ENCODE measurements around the gene TEX50.
"Not testable (repeated sequence)": the region's sequence is repeated elsewhere in the genome, so short reads cannot be mapped to it uniquely, and the experiment has no call there.

TEX50 gene, protein sequence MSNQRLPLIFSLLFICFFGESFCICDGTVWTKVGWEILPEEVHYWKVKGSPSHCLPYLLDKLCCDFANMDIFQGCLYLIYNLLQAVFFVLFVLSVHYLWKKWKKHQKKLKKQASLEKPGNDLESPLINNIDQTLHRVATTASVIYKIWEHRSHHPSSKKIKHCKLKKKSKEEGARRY

DNA sequence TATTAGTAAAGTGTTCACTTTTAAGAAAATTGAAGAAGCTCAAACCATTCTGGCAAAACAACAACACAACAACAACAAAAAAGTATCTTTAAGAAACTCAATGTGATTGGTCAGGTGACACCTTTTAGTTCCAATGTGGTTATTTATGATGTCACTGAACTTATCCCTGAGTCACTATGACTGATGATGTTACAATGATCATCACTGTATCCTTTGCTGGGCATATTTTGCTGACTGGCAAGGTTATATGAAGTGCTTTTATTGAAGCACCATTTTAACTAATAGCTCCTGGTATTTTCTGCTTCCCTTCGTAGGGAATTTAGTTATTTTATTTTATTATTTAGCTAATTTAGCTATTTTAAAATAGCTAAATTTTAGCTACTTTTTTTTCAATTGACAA lies at the start of gene TEX50:
Gene TEX50, plus strand, starts transcription at position 223 of the 400 bp plus-strand sequence. CDS start 184 bp downstream, outside the sequence.
- no peak for DNase-seq

DNA sequence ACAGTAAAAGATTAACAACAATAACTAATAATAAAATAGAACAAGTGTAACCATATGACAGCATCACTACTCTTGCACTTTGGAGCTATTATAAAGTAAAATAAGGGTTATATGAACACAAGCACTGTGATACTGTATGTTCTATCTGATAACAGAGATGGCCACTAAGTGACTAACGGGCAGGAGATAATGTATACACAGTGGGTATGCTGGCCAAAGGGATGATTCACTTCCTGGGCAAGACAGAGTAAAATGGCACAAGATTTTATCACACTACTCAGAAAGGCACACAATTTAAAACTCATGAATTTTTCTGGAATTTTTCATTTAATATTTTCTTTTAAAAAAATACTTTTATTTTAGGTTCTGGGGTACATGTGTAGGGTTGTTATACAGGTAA lies 44.6 kb upstream of the TEX50 start:
- DNase-seq, result no peak

DNA sequence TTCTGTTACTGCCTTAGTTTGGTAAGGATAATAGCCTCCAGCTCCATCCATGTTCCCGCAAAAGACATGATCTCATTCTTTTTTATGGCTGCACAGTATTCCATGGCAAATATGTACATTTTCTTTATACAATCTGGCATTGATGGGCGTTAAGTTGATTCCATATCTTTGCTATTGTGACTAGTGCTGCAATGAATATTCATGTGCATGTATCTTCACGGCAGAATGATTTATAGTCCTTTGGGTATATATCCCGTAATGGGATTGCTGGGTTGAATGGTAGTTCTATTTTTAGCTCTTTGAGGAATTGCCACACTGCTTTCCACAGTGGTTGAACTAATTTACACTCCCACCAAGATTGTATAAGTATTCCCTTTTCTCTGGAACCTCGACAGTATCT lies 44.0 kb upstream of the TEX50 start:
- DNase-seq, result not testable (repeated sequence)

DNA sequence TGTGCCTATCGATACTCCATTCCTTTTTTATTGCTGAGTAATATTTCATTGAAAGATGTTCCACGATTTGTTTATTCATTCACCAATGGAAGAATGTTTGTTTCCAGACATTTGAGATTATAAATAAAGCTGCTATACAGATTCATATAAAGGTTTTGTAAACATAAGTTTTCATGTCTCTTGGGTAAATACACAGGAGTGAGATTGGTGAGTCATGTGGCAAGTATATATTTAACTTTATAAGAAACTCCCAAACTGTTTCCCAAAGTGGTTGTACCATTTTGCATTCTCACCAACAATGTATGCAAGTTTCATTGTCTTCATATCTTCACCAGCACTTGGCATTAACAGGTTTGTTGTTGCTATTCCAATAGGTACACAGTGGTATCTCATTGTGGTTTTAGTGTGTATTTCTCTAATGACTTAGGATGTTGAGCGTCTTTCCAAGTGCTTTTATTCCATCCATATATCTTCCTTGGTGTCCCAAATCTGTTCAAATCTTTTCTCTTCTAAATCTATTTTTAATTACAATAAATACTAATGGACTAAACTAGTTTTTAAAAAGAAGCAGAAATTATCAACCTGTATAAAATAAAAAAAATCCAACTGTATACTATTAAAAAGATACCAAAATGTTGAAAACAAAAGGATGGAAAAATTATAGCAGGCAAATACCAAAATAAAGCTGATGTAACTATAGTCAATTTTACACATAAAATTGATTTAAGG lies 38.9 kb upstream of the TEX50 start:
- no peak for DNase-seq

DNA sequence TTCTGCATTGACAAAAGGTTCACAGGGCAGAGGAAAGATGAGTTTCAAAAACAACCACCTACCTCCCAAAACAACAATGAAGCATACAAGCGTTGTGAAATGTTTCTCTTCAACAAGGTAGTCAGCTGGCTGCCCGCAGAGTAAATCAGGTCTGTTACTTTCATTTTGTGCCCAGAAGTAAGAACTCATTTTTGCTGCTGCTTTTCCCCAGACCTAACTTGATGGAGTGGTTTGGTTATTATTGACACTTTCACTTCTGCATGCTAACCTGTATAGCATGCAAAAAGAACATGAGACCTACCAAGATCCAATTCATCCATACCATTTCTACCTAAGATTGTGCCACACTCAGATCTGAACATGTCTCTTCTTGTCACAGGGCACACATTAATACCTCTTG lies 33.5 kb upstream of the TEX50 start:
- no peak for DNase-seq

DNA sequence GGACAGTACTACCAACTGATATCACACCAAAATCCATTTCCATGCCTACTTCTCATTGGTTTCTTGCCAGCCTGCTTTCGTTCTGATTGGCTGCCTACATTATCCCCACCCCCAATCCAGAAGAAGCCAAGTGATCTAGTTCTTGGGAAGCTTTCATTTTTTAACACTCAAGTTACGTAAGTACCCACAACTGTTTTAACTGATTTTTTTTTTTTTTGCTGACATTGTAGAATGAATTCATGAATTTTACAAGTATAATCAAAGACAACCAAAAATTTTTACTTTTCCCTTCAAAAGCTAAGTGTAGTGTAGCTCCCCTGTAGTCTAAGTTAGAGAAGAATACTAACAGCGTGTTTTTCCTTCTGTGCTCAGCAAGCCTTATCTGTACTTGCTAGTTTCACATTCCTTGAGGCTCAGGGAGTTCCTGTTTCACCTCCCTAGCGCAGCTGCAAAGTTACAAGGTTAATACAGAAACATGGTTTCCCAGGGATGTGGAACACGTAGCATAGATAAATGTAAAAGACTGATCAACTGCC lies 32.0 kb upstream of the TEX50 start, which contains the start of gene SLC9C2:
Gene SLC9C2, minus strand, starts transcription at position 17 of the 536 bp plus-strand sequence. CDS start 1,296 bp downstream, outside the sequence.
- DNase-seq, result no peak

DNA sequence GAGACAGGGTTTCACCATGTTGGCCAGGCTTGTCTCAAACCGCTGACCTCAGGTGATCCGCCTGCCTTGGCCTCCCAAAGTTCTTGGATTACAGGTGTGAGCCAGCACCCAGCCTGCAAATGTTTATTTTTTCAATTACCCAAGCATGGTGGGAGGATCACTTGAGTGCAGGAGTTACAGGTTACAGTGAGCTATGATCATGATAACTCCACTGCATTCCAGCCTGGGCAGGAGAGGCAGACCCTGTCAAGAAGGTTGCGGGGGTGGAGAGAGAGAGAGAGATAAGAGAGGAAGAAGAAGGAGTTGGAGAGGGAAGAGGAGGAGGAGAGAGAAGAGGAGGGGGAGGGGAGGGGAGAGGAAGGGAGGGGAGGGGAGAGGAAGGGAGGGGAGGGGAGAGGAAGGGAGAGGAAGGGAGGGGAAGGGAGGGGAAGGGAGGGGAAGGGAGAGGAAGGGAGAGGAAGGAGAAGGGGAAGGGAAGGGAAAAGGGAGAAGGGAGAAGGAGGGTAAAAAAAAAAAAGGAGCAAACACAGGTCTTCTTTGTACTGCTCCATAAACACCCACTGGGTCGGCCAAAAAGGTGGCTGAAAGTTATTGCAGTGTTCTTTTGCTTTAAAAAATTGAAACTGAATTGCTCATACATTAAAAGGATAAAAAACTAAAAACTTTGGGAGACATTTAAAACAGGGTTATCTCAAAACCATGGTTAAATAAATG lies 26.5 kb upstream of the TEX50 start:
- DNase-seq, result no peak

DNA sequence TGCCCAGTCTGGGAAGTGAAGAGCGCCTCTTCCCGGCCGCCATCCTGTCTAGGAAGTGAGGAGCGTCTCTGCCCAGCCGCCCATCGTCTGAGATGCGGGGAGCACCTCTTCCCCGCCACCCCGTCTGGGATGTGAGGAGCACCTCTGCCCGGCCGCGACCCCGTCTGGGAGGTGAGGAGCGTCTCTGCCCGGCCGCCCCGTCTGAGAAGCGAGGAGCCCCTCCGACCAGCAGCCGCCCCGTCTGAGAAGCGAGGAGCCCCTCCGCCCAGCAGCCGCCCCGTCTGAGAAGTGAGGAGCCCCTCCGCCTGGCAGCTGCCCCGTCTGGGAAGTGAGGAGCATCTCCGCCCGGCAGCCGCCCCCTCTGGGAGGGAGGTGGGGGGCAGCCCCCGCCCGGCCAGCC lies 22.1 kb upstream of the TEX50 start:
- DNase-seq, result not testable (repeated sequence)

DNA sequence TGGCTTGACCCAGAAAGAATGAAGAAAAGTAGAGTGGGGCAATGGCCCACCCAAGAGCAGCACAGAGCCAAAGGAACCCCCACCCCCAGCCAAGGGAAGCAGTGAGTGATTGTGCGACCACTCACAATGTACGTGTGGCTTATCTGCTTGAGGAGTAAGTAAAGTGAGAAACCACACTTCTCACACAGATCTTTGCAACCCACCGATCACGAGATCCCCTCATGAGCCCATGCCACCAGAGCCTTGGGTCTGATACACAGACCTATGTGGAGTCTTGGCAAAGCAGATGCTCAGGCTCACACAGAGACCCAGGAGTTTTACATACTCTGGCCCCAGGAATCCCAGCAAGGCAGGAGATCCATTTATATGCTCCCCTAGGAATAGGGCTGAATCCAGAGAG lies 18.3 kb upstream of the TEX50 start:
- no peak for DNase-seq

DNA sequence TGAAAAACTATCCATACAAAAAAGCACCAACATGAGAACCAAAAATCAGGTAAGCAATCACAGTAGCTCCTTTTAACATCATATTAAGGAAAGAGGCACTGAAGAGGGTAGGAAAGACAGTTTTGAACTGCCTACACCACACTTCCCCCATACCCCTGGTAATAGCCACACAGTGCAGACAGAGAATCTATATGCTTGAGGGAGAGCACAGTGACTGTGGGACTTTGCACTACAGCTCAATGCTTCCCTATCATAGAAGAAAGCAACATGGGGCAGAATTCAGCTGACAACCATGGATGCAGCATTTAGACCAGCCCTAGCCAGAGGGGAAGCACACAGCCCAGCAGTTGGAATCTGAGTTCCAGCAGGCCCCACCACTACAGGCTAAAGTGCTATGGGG lies 7.9 kb upstream of the TEX50 start:
- no peak for DNase-seq

DNA sequence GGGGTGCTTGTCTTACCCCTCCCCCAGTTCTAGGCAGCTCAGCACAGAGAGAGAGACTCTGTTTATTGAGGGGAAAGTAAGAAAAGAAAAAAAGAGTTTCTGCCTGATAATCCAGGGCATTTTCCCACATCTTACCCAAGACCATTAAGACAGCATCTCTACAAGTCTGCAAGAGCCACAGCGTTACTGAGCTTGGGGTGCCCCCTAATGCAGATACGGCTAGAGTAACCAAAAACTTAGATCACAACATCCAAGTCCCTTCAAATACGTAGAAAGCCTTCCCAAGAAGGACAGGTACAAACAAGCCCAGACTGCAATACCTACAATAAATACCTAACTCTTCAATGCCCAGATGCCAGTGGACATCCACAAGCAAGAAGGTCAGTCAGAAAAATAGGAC lies 6.2 kb upstream of the TEX50 start:
- DNase-seq, result no peak

DNA sequence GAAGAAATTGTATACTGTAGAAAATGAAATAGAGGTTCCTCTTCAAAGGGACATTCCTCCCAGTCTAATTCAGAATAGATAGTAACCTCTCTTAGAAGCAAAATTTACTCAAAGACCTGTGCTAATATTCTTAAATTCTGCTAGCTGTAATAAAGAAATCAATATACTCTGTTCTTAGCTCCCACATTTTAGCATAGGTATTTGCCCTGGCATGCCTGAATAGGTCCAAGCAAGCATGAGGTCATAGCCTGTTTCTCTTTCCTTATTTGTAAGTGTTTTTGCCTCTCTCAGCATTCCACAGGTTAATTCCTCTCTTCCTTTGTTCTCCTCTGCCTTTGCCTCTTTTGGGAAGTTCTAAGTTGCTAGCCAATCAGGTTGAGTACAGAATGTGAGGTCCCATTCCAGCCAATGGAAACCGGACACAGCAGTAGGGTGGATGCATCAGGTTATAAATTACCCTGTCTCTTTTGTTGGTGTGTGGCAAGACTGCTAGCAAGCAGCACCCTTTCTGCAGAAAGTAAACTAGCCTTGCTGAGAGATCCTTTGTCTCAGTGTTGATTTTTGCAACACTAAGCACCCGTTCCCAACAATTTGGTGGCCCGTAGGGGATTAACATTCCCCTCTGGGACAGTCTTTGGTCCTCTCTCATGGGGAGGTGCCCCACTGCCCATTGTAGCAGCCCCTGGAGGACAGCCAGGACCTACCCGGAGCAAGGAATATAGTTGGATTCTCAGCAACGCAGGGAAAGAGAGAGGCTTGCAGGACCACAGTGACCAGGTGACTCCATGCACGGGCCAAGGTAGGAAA lies 2.3 kb downstream of the TEX50 start:
- not testable (repeated sequence) for DNase-seq

DNA sequence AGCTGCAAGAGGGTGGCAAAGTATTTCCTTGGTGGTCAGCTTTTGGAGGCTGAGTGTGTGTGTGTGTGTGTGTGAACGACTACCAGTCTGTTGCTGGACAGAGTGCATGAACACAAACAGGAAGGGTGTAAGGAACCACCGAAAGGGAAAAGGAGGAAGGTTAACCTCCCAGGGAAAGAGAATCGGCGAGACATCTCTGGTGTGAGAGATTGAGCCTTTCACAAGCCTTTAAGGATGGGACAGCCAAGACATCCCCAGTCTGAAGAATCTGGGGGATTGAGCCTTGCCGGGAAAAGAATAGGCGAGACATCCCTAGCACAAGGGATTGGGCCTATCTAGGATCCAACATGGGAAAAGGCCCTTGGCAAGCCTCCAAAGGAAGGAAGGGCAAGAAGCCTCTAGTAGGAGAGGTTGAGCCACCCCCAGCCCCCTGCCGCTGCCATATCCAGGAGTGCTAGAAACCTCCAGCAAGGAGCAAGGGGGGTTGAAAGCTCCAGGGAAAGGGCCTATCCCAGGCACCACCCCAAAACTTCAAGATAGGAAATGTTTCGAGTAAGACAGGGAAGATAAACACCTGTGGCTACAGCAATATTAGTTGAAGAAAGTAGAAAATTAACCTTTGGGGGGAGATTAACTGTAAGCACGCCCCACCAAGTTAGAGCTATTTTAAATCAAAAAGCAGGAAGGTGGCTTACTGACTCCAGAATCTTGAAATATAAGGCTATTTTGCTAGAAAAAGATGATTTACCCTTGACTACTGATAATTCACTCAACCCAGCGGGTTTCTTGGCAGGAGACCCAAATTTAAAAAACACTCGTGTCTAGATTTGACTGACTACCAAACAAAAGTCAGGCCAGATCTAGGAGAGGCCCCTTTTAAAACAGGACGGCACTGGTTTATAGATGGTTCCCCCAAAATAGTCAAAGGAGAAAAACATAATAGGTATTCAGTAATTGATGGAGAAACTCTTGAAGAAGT lies 3.2 kb downstream of the TEX50 start:
- no peak for DNase-seq

DNA sequence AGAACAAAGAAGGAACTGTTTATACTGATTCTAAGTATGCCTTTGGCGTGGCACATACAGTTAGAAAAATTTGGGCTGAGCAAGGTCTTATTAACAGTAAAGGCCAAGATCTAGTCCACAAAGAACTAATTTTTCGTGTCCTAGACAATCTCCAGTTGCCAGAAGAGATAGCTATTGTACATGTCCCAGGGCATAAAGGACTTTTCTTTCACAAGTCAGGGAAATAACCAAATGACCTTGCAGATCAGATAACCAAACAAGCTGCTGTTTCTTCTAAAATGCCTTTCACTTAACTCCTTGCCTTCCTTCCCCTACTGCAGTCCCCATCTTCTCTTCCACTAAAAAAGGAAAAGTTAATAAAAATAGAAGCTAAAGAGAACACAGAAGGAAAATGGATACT lies 4.0 kb downstream of the TEX50 start:
- DNase-seq, result no peak

DNA sequence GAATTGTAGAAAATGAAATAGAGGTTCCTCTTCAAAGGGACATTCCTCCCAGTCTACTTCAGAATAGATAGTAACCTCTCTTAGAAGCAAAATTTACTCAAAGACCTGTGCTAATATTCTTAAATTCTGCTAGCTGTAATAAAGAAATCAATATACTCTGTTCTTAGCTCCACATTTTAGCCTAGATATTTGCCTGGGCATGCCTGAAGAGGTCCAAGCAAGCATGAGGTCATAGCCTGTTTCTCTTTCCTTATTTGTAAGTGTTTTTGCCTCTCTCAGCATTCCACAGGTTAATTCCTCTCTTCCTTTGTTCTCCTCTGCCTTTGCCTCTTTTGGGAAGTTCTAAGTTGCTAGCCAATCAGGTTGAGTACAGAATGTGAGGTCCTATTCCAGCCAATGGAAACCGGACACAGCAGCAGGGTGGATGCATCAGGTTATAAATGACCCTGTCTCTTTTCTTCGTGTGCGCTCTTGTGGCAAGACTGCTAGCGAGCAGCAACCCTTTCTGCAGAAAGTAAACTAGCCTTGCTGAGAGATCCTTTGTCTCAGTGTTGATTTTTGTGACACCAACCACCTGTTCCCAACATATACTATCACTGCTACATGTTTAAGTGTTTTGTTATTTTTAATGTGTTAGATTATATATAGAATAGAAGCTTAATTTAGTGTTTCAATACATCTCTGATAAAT lies 7.5 kb downstream of the TEX50 start:
- not testable (repeated sequence) for DNase-seq

DNA sequence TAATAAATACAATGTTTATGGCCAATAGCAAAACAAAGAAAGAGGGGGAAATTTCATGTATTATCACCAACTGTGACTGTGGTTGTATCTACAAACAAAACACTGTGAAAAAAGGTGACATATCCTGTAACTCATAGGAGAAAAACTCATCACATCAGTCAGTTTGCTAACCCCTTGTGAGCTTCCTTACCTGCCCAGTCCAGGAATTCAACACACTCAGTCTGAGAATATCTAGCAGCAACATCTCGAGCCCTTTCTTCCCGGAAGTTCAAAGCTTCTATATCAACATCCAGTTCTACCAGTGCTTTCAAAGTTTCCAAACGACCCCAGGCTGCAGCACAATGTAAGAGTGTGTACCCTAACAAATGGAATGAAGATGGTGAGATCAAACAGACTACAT lies 11.5 kb downstream of the TEX50 start:
- DNase-seq, result no peak

DNA sequence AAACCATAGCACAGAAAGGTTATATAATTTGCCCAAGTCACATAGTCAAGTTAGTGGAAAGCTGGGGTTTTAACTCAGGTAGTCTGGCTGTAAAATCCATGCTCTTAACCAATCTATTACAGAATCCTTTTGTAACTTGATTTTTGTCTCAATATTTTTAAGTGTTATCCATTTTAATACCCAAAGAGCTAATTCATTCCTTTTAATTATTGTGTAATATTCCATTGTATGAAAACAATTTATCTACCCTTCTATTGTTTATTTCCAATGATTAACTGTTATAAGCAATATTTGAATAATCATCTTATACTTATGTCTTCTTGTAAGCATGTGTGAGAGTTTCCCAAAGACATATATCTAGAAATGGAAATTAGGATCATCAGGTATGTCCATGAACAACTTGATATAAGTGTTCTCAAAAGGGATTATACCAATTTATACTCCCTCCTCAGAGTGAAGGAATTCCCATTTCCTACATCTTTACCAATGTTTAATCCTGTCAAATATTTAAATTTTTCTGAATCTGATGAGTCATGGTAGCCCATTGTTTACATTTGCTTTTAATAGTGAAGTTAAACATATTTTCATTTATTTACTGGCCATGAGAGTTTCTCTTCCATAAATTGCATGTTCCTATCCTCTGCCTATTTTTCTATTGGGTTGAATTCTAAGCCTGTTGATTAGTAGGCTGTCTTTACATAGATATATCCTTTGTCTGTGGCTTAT lies 13.9 kb downstream of the TEX50 start:
- DNase-seq, result no peak

DNA sequence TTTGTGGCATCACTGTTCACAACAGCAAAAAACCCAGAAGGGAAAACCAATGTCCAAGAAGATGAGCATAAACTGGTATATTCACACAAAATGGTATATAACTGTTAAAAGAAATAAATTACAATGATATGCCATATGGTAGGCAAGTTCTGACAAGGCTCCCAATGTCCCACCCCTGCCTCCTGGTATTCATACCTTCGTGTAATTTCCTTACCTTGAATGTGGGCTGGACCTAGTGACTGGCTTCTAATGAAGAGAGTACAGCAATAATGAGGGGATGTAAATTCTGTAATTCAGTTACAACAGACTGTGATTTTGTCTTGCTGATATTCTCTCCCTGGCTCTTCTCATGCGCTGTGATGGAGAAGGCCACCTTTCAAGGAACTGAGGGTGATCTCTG lies 25.2 kb downstream of the TEX50 start:
- no peak for DNase-seq

DNA sequence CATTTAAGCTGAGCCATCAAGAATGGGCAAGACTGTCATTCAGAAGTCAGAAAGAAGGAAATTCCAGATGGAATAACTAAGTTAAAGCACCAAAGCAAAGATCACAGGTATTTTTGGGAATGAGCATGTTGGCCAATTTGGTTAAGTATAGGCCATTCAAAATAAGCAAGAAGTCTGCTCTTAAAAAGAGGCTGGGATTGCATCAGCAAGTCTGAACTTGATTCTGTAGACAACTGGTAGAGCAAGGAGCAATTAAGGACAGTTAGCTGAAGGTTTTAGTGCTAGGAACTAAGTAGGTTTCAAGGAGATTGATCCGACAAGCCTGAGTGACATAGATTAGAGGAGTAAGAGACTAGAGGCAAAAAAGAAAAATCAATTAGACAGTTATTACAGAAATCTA lies 26.1 kb downstream of the TEX50 start:
- no peak for DNase-seq

DNA sequence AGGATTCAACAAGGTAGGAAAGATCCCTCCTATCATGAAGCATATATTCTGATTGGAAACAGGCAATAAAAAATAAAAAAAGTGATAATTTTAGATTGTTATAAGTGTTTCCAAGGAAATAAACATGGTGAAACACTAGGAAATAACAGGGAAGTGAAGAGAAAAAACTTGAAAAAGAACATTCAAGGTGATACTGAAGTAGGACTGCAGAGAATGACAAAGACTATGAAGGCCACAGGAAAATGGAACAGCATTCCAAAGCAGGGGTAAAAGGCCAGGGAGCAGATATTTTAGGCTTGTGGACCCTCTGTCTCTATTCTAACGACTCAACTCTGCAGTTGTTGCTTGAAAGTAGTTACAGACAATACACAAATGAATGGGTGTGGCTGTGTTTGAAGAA lies 26.6 kb downstream of the TEX50 start:
- no peak for DNase-seq

Measured in activated T-cell treated with anti-CD3 and anti-CD28 coated beads, Interleukin-2, amount 50 U/mL, for 48 hours (primary cell).